DOHH2 (cell line): ENCODE data around the gene SPAG6.

Source experiments
- CTCF ChIP-seq: fragments of 200-600 bp; sonication (generic); IDR thresholded peaks from one replicate; pipeline ENCODE4 v1.5.1; 2014; ENCODE audit warnings: antibody characterized with exemption, mild to moderate bottlenecking, low read depth, low read length; ENCODE audit not compliant: poor library complexity, severe bottlenecking
- EZH2phosphoT487 ChIP-seq: fragments of 200-600 bp; sonication (generic); IDR thresholded peaks from 2 replicates; pipeline ENCODE4 v1.6.1; 2017; ENCODE audit warnings: borderline replicate concordance, mild to moderate bottlenecking, antibody characterized with exemption, low read length, moderate library complexity, mixed read lengths

DNA sequence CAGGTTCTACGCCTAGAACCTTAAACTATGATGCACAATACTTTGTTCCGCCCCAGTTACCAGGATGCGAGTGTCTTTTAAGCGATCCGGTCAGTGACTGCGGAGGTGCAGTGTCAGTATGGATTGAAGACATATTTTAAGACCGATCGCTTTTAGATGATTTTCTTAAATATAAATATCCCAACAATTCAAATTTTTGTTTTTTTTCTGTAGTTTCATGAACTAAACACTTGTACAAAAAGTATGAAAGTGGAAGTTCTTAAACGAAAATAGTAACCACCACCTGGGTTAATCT, 28.3 kb upstream of the SPAG6 start:
- TF ChIP-seq CTCF (no peak), EZH2phosphoT487 (no peak)
